ENCODE data around the gene P3H2.

The P3H2 gene

GRCh38 chr3:189948724-189949045, 172.0 kb downstream of the P3H2 start:
- Mint-ChIP-seq H3K27ac (no peak overlapping the region), H3K27me3 (peaks cover 4% of the 10 kb centered on the region), H3K9me3 (no peaks in the 10 kb centered on the region), H3K4me1 (ENCODE audit: low read depth) (no peaks in the 10 kb centered on the region), H3K36me3 (ENCODE audit: low read depth) (no peaks in the 10 kb centered on the region), H3K4me3 (no peak overlapping the region)
- intact Hi-C loops (cut with micrococcal nuclease): loop anchor here (5.0 kb wide), 1 partner anchor 676 kb away; no protein-coding TSS in a partner anchor

GRCh38 chr3:189947948-189948723, 172.6 kb downstream of the P3H2 start:
- Mint-ChIP-seq H3K27ac (no peak overlapping the region), H3K36me3 (ENCODE audit: low read depth) (no peaks in the 10 kb centered on the region), H3K4me3 (no peak overlapping the region), H3K4me1 (ENCODE audit: low read depth) (no peaks in the 10 kb centered on the region), H3K9me3 (no peaks in the 10 kb centered on the region), H3K27me3 (peaks cover 4% of the 10 kb centered on the region)
- intact Hi-C loops (cut with micrococcal nuclease): loop anchor here (5.0 kb wide), 1 partner anchor 676 kb away; no protein-coding TSS in a partner anchor

GRCh38 chr3:189947068-189947467, 173.6 kb downstream of the P3H2 start:
- Mint-ChIP-seq H3K9me3 (no peaks in the 10 kb centered on the region), H3K4me1 (ENCODE audit: low read depth) (no peaks in the 10 kb centered on the region), H3K4me3 (no peak overlapping the region), H3K27ac (no peak overlapping the region), H3K27me3 (peaks cover 4% of the 10 kb centered on the region), H3K36me3 (ENCODE audit: low read depth) (no peaks in the 10 kb centered on the region)
- intact Hi-C loops (cut with micrococcal nuclease): loop anchor here (5.0 kb wide), 1 partner anchor 675 kb away; no protein-coding TSS in a partner anchor

DNA sequence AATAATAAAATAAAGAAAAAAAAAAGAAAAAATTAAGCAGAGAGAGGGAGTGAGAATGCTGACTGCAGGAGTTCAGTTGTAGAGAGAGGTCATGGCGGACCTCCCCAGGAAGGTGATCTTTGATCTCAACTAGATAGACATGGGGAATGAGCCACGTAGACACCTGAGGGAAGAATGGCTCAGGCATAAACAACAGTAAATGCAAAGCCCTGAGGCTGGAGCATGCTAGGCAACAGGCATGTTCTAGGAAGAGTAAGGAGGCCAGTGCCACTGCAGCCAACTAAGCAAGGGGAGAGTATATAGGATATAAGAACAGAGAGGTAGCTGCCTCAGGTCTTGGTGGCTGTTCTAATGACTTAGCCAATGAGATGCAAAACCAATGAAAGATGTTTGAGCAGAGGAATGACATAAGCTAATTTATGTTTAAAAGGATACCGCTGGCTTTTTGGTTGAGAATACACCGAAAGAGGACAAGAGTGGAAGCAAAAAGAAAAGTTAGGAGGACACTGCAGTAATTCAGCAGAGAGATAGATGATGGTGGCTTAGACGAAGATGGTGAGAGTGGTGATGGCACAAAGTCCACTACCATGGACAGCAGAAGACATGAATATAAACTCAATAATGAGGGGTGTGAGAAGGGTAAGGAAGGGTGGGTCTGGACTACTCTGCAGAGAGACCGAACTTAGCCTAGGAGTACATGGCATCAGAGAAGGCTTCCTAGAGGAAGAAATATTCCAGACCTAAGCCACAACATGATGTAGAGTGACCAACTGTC, 174.6 kb downstream of the P3H2 start:
- Mint-ChIP-seq H3K27me3 (no peaks in the 10 kb centered on the region), H3K4me3 (no peak overlapping the region), H3K4me1 (ENCODE audit: low read depth) (no peaks in the 10 kb centered on the region), H3K36me3 (ENCODE audit: low read depth) (no peaks in the 10 kb centered on the region), H3K27ac (no peak overlapping the region), H3K9me3 (no peaks in the 10 kb centered on the region)
- intact Hi-C loops (cut with micrococcal nuclease): loop anchor here (5.0 kb wide), 1 partner anchor 674 kb away; no protein-coding TSS in a partner anchor

DNA sequence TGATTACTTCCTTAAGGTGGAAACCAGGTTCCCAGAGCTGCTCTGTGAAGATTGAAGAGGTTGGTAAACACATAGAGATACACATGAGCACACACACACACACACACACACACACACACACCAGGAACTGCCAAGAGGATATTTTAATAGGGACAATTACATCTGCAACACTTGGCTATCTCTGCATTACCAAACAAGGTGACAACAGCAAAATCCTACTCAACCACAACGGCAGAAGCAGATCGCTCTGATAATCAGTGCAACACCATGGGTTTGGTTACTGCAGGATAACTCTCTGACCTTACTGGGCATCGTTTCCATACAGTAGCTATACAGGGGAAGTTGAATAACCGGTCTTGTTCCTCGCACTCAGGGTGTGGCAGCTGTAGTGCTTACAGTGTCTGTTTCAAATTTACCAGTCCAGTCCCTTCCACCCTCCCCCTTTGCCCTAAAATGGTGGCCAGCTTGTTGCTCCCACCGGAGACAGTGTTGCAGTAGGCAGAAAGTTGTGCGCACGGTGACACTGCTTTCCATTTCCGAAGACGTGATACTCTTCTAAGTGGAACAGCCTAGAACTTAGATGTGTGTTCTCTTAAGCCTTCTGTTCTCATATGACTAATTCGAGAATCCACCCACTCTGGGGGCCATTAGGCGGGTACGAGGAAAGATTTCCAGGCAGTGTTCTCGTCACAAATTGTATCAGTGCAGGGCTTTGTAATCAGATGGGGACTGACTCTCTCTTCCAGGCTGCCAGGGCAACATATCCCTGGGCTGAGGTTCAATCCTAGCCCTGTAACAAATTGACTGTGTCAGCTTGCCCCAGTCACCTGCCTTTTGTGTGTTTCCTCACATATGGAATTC, 176.2 kb downstream of the P3H2 start:
- Mint-ChIP-seq H3K4me3 (no peak overlapping the region), H3K4me1 (ENCODE audit: low read depth) (no peaks in the 10 kb centered on the region), H3K27ac (no peak overlapping the region), H3K27me3 (no peaks in the 10 kb centered on the region), H3K36me3 (ENCODE audit: low read depth) (no peaks in the 10 kb centered on the region), H3K9me3 (no peaks in the 10 kb centered on the region)
- intact Hi-C loops (cut with micrococcal nuclease): loop anchor here (5.0 kb wide), 1 partner anchor 672 kb away; no protein-coding TSS in a partner anchor

DNA sequence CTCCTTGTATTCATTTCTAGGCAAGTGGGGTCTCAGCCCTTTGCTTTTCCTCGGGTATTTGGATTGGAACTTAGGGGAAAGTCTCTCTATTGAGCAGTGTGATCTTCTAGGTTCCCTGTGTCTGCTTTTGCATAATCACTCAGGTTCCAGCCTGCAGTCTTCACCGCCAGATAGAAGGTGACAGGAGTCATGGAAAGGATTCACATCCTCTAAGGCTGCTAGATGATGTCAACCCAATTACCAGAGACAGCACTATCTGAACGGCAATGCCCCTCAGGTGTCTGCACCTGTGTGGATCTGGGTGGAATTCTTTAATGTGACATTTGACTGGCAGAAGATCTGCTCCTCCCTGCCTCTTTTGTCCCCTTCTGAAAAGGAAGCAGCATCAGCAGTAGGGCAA, 177.7 kb downstream of the P3H2 start:
- no peaks in the 10 kb centered on the region for H3K36me3 Mint-ChIP-seq (ENCODE audit: low read depth)
- no peaks in the 10 kb centered on the region for H3K4me1 Mint-ChIP-seq (ENCODE audit: low read depth)
- no peak overlapping the region for H3K27ac Mint-ChIP-seq
- intact Hi-C loops (cut with micrococcal nuclease): no loop called here
- no peaks in the 10 kb centered on the region for H3K9me3 Mint-ChIP-seq
- H3K27me3 Mint-ChIP-seq: no peaks in the 10 kb centered on the region
- H3K4me3 Mint-ChIP-seq: no peak overlapping the region

- Mint-ChIP-seq H3K27ac (no peak overlapping the region), H3K4me3 (no peak overlapping the region), H3K36me3 (ENCODE audit: low read depth) (no peaks in the 10 kb centered on the region), H3K4me1 (ENCODE audit: low read depth) (no peaks in the 10 kb centered on the region), H3K27me3 (no peaks in the 10 kb centered on the region), H3K9me3 (no peaks in the 10 kb centered on the region)
- intact Hi-C loops (cut with micrococcal nuclease): no loop called here
Measured at GRCh38 chr3:189941679-189942078, 179.0 kb downstream of the P3H2 start.

- intact Hi-C loops (cut with micrococcal nuclease): no loop called here
Measured at GRCh38 chr3:189941125-189941524, 179.6 kb downstream of the P3H2 start.

DNA sequence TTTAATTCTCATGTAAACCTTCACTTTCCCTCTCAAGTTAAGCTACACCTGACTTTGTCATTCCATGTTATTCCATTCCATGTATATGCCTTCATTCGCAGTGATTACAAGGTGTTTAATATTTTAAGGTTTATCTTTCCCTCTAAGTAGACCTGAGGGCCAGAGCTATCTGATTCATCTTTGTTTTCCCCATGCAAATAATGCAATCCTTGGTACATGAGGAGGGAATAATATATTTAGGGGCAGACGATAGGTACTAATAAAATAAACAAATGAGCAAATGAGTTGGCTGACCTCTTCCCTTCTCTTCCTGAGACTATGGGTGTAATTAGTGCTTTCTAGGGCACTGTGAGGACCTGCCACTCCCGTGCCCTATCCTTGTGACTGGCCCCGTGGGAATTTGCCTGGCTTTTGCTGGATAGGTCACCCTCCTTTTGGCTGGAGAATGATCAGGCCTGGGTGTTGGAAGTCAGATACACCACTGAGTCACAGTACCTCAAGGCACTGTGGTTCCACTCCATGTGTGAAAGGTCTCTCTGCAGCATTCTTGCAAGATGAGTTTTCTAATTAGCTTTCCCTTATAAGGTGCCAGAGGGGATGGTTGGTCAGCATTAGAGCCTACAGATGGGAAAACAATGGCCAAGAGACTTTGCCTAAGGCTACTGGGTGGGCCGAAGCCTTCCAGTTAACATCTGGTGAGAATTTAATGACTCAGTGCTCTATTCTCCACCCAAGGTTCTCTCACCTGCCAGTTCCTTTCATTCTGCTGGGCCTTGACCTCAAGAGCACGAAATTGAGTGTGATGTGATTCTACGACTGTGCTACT, 183.2 kb downstream of the P3H2 start:
- Mint-ChIP-seq H3K4me3 (no peak overlapping the region), H3K4me1 (ENCODE audit: low read depth) (no peaks in the 10 kb centered on the region), H3K9me3 (no peaks in the 10 kb centered on the region), H3K27me3 (no peaks in the 10 kb centered on the region), H3K36me3 (ENCODE audit: low read depth) (no peaks in the 10 kb centered on the region), H3K27ac (no peak overlapping the region)
- intact Hi-C loops (cut with micrococcal nuclease): no loop called here

More at GRCh38 chr3:189941125-189941524, 179.6 kb downstream of the P3H2 start:
- no peaks in the 10 kb centered on the region for H3K36me3 Mint-ChIP-seq (ENCODE audit: low read depth)
- no peaks in the 10 kb centered on the region for H3K9me3 Mint-ChIP-seq
- H3K27me3 Mint-ChIP-seq: no peaks in the 10 kb centered on the region
- H3K27ac Mint-ChIP-seq: no peak overlapping the region
- H3K4me1 Mint-ChIP-seq (ENCODE audit: low read depth): no peaks in the 10 kb centered on the region
- no peak overlapping the region for H3K4me3 Mint-ChIP-seq

DNA sequence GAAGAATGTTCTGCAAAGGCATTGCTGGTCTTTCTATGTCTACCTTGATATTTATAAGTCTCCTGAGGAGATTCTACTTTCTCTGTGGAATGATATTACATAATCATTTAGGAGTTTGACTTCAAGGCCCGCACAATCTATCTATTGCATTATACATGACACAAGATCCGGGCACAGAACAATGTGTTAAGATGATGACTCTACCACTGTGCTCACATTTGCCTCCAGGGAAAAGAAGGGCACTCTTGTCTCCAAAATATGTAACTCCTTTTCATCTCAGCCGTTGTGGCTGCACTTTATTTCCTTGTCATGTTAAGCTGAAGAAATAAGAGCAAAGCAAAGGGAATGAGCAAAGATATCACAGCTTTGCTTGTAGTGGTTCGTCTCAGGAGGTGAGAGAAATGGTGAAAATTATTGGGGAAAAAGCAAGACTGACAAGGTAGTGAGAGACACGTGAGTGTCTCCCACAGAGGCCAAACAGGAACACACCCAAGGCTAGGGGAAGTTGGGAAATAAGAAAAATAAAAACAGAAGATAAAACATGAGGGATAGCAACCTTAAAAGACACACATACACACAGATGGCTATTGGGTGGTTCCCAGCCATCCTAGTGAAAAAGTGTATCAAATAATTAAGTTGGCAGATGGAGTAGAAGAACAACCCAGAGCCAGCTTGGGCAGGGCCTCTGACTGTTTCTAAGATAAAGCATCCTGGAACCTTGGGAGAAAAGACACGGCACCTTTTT, 184.3 kb downstream of the P3H2 start:
- Mint-ChIP-seq H3K36me3 (ENCODE audit: low read depth) (no peaks in the 10 kb centered on the region), H3K4me1 (ENCODE audit: low read depth) (no peaks in the 10 kb centered on the region), H3K9me3 (no peaks in the 10 kb centered on the region), H3K27me3 (no peaks in the 10 kb centered on the region), H3K4me3 (no peak overlapping the region), H3K27ac (no peak overlapping the region)
- intact Hi-C loops (cut with micrococcal nuclease): no loop called here

- Mint-ChIP-seq H3K27ac (no peak overlapping the region), H3K36me3 (ENCODE audit: low read depth) (no peaks in the 10 kb centered on the region), H3K9me3 (no peaks in the 10 kb centered on the region), H3K4me1 (ENCODE audit: low read depth) (no peaks in the 10 kb centered on the region), H3K27me3 (no peaks in the 10 kb centered on the region), H3K4me3 (no peak overlapping the region)
- intact Hi-C loops (cut with micrococcal nuclease): no loop called here
Measured at GRCh38 chr3:189927975-189928895, 192.5 kb downstream of the P3H2 start.

GRCh38 chr3:189921770-189922169, 198.9 kb downstream of the P3H2 start:
- intact Hi-C loops (cut with micrococcal nuclease): no loop called here

More at GRCh38 chr3:189921770-189922169, 198.9 kb downstream of the P3H2 start:
- no peak overlapping the region for H3K4me3 Mint-ChIP-seq
- H3K4me1 Mint-ChIP-seq (ENCODE audit: low read depth): no peaks in the 10 kb centered on the region
- no peaks in the 10 kb centered on the region for H3K36me3 Mint-ChIP-seq (ENCODE audit: low read depth)
- H3K27ac Mint-ChIP-seq: no peak overlapping the region
- no peaks in the 10 kb centered on the region for H3K27me3 Mint-ChIP-seq
- H3K9me3 Mint-ChIP-seq: no peaks in the 10 kb centered on the region
